Lung (tissue), 12 donors: Measurements from ENCODE around the gene CDH11. TPM values are rescaled to one million over a fixed set of nuclear protein-coding genes. Genes with fewer than 3 reads are reported as not detected.

ENCODE experiments used
- ATAC-seq: fragments of 200-7000 bp; cut with Tn5 transposase; one replicate; pipeline ENCODE4 v1.9.1; 2020; ENCODE audit warnings: moderate number of reproducible peaks; ENCODE audit not compliant: insufficient read depth, low FRiP score
- DNase-seq, 3 donors: peaks; one replicate each; pipeline ENCODE4 v3.0.0-alpha.2; 2013 to 2017
- H3K27ac ChIP-seq, 2 donors: one replicate each; pipeline ENCODE4 v1.5.1; 2013; ENCODE audit warnings: mild to moderate bottlenecking in 2 of 2, moderate library complexity in 2 of 2, control low read depth in 1 of 2, inconsistent platforms in 1 of 2, low read depth in 1 of 2, low read length in 1 of 2
- H3K27me3 ChIP-seq, 3 donors: one replicate each; pipeline ENCODE4 v1.5.1; 2013; ENCODE audit warnings: low read length in 2 of 3; ENCODE audit not compliant: control insufficient read depth in 3 of 3, insufficient read depth in 3 of 3
- H3K36me3 ChIP-seq, 4 donors: one replicate each; pipeline ENCODE4 v1.5.1; 2013; ENCODE audit warnings: low read length in 4 of 4, mild to moderate bottlenecking in 1 of 4, moderate library complexity in 1 of 4; ENCODE audit not compliant: control insufficient read depth in 4 of 4, insufficient read depth in 4 of 4
- H3K4me1 ChIP-seq, 5 donors: one replicate each; pipeline ENCODE4 v1.5.1; 2013; ENCODE audit warnings: low read length in 5 of 5, mild to moderate bottlenecking in 2 of 5, moderate library complexity in 1 of 5; ENCODE audit not compliant: control insufficient read depth in 5 of 5, insufficient read depth in 5 of 5
- H3K4me3 ChIP-seq: one replicate; pipeline ENCODE4 v1.5.1; 2013; ENCODE audit warnings: mild to moderate bottlenecking, control low read depth, moderate library complexity
- H3K9ac ChIP-seq, 2 donors: one replicate each; pipeline ENCODE4 v1.5.1; 2013; ENCODE audit warnings: low read length in 2 of 2, control low read depth in 1 of 2; ENCODE audit not compliant: insufficient read depth in 1 of 2
- H3K9me3 ChIP-seq, 4 donors: one replicate each; pipeline ENCODE4 v1.5.1; 2013; ENCODE audit warnings: low read length in 3 of 4, mild to moderate bottlenecking in 1 of 4, moderate library complexity in 1 of 4; ENCODE audit not compliant: control insufficient read depth in 4 of 4, insufficient read depth in 3 of 4
- CTCF ChIP-seq: IDR thresholded peaks from 2 replicates; pipeline ENCODE4 v1.5.1; 2012; ENCODE audit warnings: mild to moderate bottlenecking; ENCODE audit errors: control extremely low read depth, extremely low read depth
- WGBS, 2 donors: extraction: QIAGEN DNeasy Blood & Tissue Kit; methylation state at CpG; one replicate each; pipeline ENCODE4 v1.1.7; 2013; 5-methylcytosine and 5-hydroxymethylcytosine counted together
- polyA plus RNA-seq, 2 donors: library from polyadenylated mRNA; stranded (reverse); fragments of 200-250 nt; gene quantifications; one replicate each; pipeline ENCODE4 v1.2.1, GENCODE V29; 2013
- total RNA-seq, 2 donors: library from RNA; depleted of rRNA in 1 of 2; stranded (reverse); fragments of >200 nt in 1 of 2; gene quantifications; one replicate each; pipeline ENCODE4 v1.2.1, GENCODE V29; 2014 to 2021
- donor health status: control.
- donor health status: control.
- donor health status: Bipolar disorder and iron deficiency.
- donor health status: healthy.
- donor health status: DM: yes; HTN: yes; CAD: no.

CDH11 gene
- total and polyA plus RNA-seq, 4 donors = 7.1 to 236 (median 94.7) TPM

- TF ChIP-seq CTCF = no peak
- no peak overlapping the region for H3K4me3 ChIP-seq
- no peak overlapping the region for H3K9ac ChIP-seq
- H3K27ac ChIP-seq = no peak overlapping the region
- H3K4me1 ChIP-seq = no peaks in the 10 kb centered on the region
- ATAC-seq (no peak), DNase-seq (no peak)
- peaks cover 0 to 49% (median 13%) of the 10 kb centered on the region in 4 donors for H3K36me3 ChIP-seq
- 87% methylated on average over 7 of the region's 7 CpGs for WGBS, 2 donors
- no peaks in the 10 kb centered on the region for H3K9me3 ChIP-seq
- no peaks in the 10 kb centered on the region for H3K27me3 ChIP-seq
Measured at GRCh38 chr16:64950262-64950661, 171.6 kb downstream of the CDH11 start.

- WGBS, 2 donors = 38 to 48% methylated on average over 1 of the region's 1 CpG
- Histone ChIP-seq H3K4me1 (no peaks in the 10 kb centered on the region), H3K9me3 (no peaks in the 10 kb centered on the region), H3K27me3 (no peaks in the 10 kb centered on the region), H3K27ac (no peak overlapping the region), H3K4me3 (no peak overlapping the region), H3K36me3 (peaks cover 0 to 44% (median 9%) of the 10 kb centered on the region in 4 donors), H3K9ac (no peak overlapping the region)
- TF ChIP-seq CTCF = no peak
- ATAC-seq (no peak), DNase-seq (no peak)
Measured at GRCh38 chr16:64948056-64948455, 173.8 kb downstream of the CDH11 start.

- H3K27ac ChIP-seq = no peak overlapping the region
- WGBS, 2 donors = 89 to 92% methylated on average over 12 of the region's 12 CpGs
- H3K9me3 ChIP-seq = no peaks in the 10 kb centered on the region
- peaks cover 0 to 44% (median 9%) of the 10 kb centered on the region in 4 donors for H3K36me3 ChIP-seq
- TF ChIP-seq CTCF = no peak
- no peak for DNase-seq
- no peak overlapping the region for H3K9ac ChIP-seq
- no peak for ATAC-seq
- H3K27me3 ChIP-seq = no peaks in the 10 kb centered on the region
- H3K4me3 ChIP-seq = no peak overlapping the region
- no peaks in the 10 kb centered on the region for H3K4me1 ChIP-seq
Measured at GRCh38 chr16:64947651-64948050, 174.2 kb downstream of the CDH11 start.

- Histone ChIP-seq H3K4me3 (no peak overlapping the region), H3K27me3 (no peaks in the 10 kb centered on the region), H3K4me1 (peaks cover 0 to 6% (median 0%) of the 10 kb centered on the region in 5 donors), H3K36me3 (no peaks in the 10 kb centered on the region), H3K27ac (no peak overlapping the region), H3K9ac (no peak overlapping the region), H3K9me3 (peaks cover 0 to 3% (median 0%) of the 10 kb centered on the region in 4 donors)
- TF ChIP-seq CTCF = no peak
- WGBS, 2 donors = 49 to 51% methylated on average over 2 of the region's 2 CpGs
- ATAC-seq = no peak
- no peak for DNase-seq
Measured at GRCh38 chr16:64933885-64934284, 188.0 kb downstream of the CDH11 start.
